Left lung (tissue), 10 donors: ENCODE measurements around the gene ANK3. TPM values are rescaled to one million over a fixed set of nuclear protein-coding genes. Genes with fewer than 3 reads are reported as not detected.

Experiments used
- ATAC-seq: fragments of 200-7000 bp; cut with Tn5 transposase; one replicate; pipeline ENCODE4 v1.9.1; 2020; ENCODE audit warnings: moderate library complexity
- DNase-seq, 4 donors: peaks; one replicate each; pipeline ENCODE4 v3.0.0-alpha.2; 2013 to 2020
- H3K27ac ChIP-seq, 2 donors: fragments of 200-600 bp; sonication (generic) in 1 of 2; one replicate each; pipeline versions ENCODE4 v1.5.0 to v1.8.0; 2020 to 2021
- H3K27me3 ChIP-seq, 2 donors: fragments of 200-600 bp; sonication (generic) in 1 of 2; one replicate each; pipeline versions ENCODE4 v1.5.0 to v1.8.0; 2020 to 2021
- H3K36me3 ChIP-seq, 2 donors: fragments of 200-600 bp; sonication (generic) in 1 of 2; one replicate each; pipeline versions ENCODE4 v1.5.0 to v1.8.0; 2020 to 2021
- H3K4me1 ChIP-seq, 2 donors: fragments of 200-600 bp; one replicate each; pipeline ENCODE4 v1.8.0; 2021
- H3K4me3 ChIP-seq, 2 donors: fragments of 200-600 bp; sonication (generic) in 1 of 2; one replicate each; pipeline versions ENCODE4 v1.5.0 to v1.8.0; 2020 to 2021; ENCODE audit warnings: mild to moderate bottlenecking in 1 of 2
- H3K9me3 ChIP-seq, 2 donors: fragments of 200-600 bp; sonication (generic) in 1 of 2; one replicate each; pipeline versions ENCODE4 v1.5.0 to v1.8.0; 2020 to 2021
- intact Hi-C, 2 donors: fragments of 100-400 bp; cut with DNase I; formaldehyde crosslinking; loops; one replicate each; pipeline versions ENCODE4 v1.11.2 to v1.14.2; 2022
- polyA plus RNA-seq, 6 donors: library from polyadenylated mRNA; unstranded; fragments of 120-200 nt; gene quantifications; one replicate each; pipeline ENCODE4 v1.2.1, GENCODE V29; 2013; ENCODE audit not compliant: insufficient read length in 6 of 6
- total RNA-seq, 2 donors: library from RNA; stranded (reverse); fragmentation: NEBNext Ultra II Directional; extraction: Animal tissue kit (Norgen Biotek cat#: 25700); gene quantifications; one replicate each; pipeline ENCODE4 v1.2.1, GENCODE V29; 2021
- TF ChIP-seq, protein P1 (sequence below), 2 donors: fragments of 200-600 bp; sonication (generic) in 1 of 2; IDR thresholded peaks; one replicate each; pipeline versions ENCODE4 v1.5.0 to v1.8.0; 2021; ENCODE audit warnings: antibody characterized with exemption in 2 of 2
- donor health status: DM: no; HTN: yes; CAD: no.
- donor health status: DM: no; HTN: no; CAD: no.

The ANK3 gene
- total and polyA plus RNA-seq, 8 donors = 22.1 to 74.1 (median 35.1) TPM

DNA sequence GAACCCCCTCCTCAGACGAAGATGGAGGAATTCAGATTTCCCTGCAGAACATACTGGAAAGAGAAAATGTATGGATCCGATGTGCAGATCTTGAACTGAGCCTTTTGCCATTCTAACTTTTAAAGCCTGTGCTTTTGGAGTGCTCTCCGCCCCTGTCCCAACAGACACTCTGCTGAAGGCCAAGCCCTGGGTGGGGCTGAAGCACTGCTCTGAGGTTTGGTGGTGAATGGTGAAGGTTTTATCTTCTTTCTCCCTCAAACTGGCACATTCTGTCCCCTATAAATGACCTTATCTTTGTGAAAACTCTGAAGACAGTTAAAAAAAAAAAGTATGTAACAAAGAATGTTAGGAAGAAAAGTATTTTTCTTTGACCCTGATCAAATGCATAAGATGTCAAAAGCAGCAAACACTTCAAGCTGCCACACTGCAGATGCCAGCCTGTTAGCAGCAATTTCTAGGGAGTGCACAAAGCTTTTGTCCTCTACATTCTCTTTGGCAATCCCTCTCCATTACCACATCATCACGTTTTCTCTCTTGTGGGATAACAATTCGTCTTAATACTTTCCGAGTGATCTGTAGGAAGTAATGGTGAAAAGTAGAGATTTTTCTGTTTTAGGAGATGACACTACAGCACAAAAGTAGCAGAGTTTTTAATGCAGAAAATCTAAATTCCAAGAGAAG is 346.0 kb downstream of the ANK3 start:
- H3K4me3 ChIP-seq = no peak overlapping the region
- H3K9me3 ChIP-seq = no peaks in the 10 kb centered on the region
- H3K27me3 ChIP-seq = no peaks in the 10 kb centered on the region
- peak overlapping the region in 1 of 2 donors; percentile 15 for H3K27ac ChIP-seq
- peaks cover 8 to 21% of the 10 kb centered on the region in 2 donors for H3K4me1 ChIP-seq
- DNase-seq (no peak), ATAC-seq (peak; percentile 68)
- intact Hi-C loops = no loop called here
- no peaks in the 10 kb centered on the region for H3K36me3 ChIP-seq
- TF ChIP-seq, protein P1, sequence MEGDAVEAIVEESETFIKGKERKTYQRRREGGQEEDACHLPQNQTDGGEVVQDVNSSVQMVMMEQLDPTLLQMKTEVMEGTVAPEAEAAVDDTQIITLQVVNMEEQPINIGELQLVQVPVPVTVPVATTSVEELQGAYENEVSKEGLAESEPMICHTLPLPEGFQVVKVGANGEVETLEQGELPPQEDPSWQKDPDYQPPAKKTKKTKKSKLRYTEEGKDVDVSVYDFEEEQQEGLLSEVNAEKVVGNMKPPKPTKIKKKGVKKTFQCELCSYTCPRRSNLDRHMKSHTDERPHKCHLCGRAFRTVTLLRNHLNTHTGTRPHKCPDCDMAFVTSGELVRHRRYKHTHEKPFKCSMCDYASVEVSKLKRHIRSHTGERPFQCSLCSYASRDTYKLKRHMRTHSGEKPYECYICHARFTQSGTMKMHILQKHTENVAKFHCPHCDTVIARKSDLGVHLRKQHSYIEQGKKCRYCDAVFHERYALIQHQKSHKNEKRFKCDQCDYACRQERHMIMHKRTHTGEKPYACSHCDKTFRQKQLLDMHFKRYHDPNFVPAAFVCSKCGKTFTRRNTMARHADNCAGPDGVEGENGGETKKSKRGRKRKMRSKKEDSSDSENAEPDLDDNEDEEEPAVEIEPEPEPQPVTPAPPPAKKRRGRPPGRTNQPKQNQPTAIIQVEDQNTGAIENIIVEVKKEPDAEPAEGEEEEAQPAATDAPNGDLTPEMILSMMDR (IDR thresholded peaks at IDR 0.05) = no peak

DNA sequence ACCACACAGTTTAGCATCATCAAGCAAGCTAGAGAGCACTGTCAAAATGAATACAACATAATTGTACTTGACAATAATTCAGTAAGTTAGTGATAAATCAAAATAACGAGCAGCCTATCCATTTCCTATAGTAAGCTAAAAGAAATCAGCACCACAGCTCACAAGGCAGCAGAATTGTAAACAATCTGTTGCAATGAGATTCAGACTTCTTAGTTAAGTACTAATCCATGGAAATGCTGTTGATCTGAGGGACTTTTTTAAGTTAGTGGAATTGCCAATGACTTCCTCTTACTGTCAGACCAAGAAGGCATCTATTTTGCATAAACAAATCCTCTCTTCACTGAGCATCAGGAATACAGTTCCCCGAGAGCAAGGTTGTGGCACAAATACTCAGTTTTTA is 346.8 kb downstream of the ANK3 start:
- intact Hi-C loops = no loop called here
- H3K4me3 ChIP-seq = no peak overlapping the region
- TF ChIP-seq, protein P1 (IDR thresholded peaks at IDR 0.05) = no peak
- peaks cover 8 to 21% of the 10 kb centered on the region in 2 donors for H3K4me1 ChIP-seq
- DNase-seq (peak in 2 of 4 donors; percentile 53 to 76), ATAC-seq (peak; percentile 9)
- H3K9me3 ChIP-seq = no peaks in the 10 kb centered on the region
- H3K36me3 ChIP-seq = no peaks in the 10 kb centered on the region
- no peak overlapping the region for H3K27ac ChIP-seq
- H3K27me3 ChIP-seq = no peaks in the 10 kb centered on the region

DNA sequence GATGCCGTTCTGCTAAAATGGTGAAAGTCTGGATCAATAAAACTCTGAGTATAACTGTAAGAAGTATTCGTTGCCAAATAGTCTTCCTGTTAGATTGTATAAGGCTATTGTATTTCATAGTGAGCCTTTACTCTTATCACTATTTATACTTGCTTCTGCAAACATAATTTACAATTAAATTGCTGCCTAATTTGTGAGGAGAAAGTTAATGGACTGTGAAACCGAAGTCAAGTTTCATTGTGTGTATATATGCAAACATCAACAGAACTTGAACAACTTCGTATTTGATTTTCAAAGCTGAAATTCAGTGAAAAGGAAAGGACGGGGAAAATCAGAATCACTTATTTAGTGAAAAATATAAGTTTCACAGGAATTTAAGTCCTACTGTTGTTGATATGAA is 347.4 kb downstream of the ANK3 start:
- TF ChIP-seq, protein P1 (IDR thresholded peaks at IDR 0.05) = no peak
- Histone ChIP-seq H3K27ac (peak overlapping the region in 1 of 2 donors; percentile 28), H3K4me3 (no peak overlapping the region), H3K27me3 (no peaks in the 10 kb centered on the region), H3K9me3 (no peaks in the 10 kb centered on the region), H3K4me1 (peaks cover 8 to 21% of the 10 kb centered on the region in 2 donors), H3K36me3 (no peaks in the 10 kb centered on the region)
- intact Hi-C loops = no loop called here
- no peak for ATAC-seq
- no peak for DNase-seq

DNA sequence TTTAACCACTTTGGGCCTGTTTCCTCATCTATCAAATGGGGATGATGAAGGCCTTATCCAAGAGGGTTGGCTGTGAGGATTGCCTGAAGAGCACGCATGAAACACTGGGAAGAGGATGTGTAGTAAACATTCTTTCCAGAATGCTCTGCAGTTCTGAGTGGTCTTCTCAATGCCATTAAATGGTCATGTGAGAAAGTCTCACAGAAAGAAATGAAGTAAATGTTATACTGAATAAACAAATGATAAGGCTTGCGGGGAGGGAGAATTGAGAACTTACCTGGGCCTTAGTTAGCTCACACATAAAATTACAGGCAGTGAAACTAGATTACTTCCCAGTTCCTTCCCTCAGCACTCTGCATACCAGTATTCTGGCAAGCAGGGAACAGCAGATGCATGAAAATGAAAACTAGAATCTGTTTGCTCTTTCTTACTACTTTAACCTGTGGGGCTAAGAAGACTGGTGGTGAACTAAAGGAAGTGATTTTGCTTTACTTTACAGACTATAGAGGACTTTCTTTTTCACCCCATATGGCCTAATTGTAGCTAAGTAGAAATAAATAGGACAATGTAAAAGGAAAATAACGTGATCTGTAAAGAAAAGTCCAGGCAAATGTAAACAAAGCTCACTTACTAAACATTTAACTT is 348.1 kb downstream of the ANK3 start:
- Histone ChIP-seq H3K4me3 (no peak overlapping the region), H3K4me1 (peaks cover 8 to 21% of the 10 kb centered on the region in 2 donors), H3K27me3 (no peaks in the 10 kb centered on the region), H3K27ac (peak overlapping the region in 1 of 2 donors; percentile 28), H3K9me3 (no peaks in the 10 kb centered on the region), H3K36me3 (no peaks in the 10 kb centered on the region)
- intact Hi-C loops = no loop called here
- ATAC-seq (peak; percentile 38), DNase-seq (no peak)
- TF ChIP-seq, protein P1 (IDR thresholded peaks at IDR 0.05) = no peak

DNA sequence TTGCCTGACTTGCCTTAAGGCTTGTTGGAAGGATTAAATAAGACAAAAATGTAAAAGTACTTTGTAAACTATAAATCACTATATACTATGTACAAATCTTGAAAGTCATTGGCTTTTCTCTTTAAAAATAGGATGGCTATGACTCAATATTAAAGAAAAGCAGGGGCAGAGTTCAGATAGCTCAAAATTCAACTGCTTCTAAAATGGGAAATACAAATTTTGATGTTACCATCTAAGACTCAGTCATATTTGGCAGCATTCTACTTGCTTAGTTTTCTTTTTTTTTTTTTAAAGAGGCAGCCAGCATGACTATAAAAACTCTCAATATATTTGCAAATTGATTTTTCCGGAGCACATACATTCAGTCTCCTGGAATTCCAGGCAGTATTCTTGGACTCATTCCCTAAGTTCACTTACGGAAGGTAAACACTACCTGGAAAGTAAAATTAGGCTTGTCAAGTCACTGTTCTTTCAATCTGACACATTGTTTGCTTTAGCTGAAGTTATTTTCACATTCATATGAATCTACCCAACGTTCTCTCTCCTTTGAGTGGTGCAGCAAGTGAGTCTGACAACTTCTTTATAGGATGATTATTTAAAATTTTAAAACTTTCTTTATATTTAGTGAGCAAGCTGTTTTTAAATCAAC is 349.5 kb downstream of the ANK3 start:
- ATAC-seq (peak; percentile 66), DNase-seq (no peak)
- H3K36me3 ChIP-seq = no peaks in the 10 kb centered on the region
- intact Hi-C loops = no loop called here
- peak overlapping the region in 1 of 2 donors; percentile 46 for H3K27ac ChIP-seq
- H3K27me3 ChIP-seq = no peaks in the 10 kb centered on the region
- TF ChIP-seq, protein P1 (IDR thresholded peaks at IDR 0.05) = no peak
- H3K9me3 ChIP-seq = no peaks in the 10 kb centered on the region
- H3K4me3 ChIP-seq = no peak overlapping the region
- peaks cover 8 to 21% of the 10 kb centered on the region in 2 donors for H3K4me1 ChIP-seq
